Activated naive CD4-positive, alpha-beta T cell (primary cell): ENCODE results near the gene GLT1D1.

Experiments
- DNase-seq, 4 experiments: peaks; one replicate each; lab custom pipeline; 2025; lab: John Stamatoyannopoulos, UW

GLT1D1 gene

DNA sequence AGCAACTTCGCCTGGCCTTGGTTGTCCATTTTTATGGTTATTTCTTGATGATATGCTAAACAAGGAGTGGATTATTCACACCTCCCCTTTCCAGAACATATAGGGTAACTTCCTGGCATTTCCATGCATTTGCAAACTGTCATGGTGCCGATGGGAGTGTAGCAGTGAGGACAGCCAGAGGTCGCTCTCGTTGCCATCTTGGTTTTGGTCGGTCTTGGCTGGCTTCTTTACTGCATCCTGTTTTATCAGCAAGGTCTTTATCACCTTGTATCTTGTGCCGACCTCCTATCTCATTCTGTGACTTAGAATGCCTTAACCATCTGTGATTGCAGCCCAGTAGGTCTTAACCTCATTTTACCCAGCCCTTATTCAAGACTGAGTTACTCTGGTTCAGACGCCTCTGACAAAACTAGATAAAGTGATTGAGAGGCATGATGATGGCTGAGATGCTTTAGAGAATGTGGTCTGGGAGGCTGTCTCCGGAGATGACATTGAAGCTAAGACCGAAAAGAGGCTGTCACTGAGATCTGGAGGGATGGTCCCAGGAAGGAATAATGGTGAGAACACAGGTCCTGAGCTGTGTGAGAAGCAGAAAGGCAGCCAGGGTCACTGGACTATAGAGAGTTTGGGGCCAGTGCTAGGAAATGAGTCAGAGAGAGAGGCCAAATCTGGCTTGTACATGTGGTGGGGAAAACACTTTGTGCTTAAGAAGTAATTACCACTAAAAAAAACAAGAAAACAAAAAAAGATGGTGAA, 2.9 kb downstream of the GLT1D1 start:
- no peak for DNase-seq

DNA sequence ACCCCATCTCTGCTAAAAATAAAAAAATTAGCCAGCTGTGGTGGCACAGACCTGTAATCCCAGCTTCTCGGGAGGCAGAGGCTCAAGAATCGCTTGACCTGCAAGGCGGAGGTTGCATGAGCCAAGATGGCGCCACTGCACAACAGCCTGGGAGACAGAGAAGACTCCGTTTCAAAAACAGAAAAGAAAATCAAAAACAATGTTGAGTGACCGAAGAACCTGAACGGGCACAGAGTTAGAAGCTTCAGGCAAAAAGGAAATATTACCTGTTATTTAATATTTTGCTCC, 3.5 kb downstream of the GLT1D1 start:
- DNase-seq, result no peak

DNA sequence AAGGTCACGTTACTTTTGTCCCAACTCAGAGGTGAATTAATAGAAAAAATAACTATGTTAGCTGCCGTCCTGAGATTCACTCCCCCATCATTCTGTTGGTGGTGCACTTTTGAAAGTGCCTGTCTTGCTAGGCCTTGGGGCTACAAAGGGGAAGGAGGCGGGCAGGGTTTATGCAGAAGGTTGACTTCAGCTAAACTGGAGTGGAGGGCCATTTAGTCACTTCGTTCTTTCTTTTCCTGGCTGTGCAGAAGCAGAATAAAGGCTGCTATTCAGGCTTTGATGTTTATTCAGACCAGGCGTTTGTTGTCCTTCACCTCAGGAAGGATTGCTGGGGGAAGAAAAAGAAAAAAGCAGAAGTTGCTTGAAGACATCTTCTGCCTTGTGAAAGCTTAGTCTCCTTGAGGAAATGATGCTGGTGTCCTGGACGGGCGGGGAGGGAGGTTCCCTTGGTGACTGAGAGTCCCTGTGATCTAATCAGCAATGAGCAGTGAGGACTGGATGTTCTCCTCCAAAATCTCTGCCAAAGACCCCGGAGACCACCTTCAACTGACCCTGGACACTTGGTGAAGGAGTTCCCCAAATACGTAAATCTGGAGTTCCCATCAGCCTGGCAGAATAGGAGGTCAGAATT, 4.0 kb downstream of the GLT1D1 start:
- DNase-seq, result no peak

DNA sequence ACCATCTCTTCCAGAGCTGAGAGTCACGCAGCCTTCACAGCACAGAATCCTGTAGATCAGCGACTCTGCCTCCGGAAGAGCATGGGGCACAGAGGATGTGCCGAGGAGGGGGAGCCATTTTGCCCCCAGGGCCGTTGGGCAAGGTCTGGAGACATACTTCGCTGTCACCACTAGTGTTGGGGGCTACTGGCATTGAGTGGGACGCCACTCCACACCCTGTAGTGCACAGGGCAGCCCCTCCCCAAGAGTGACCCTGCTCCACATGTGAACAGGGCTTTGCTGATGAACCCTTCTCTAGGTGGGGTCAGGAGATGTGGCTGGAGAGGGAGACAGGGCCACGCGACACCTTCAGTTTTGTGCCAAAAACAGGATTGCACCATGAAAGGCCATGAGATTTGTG, 6.0 kb downstream of the GLT1D1 start:
- no peak for DNase-seq

DNA sequence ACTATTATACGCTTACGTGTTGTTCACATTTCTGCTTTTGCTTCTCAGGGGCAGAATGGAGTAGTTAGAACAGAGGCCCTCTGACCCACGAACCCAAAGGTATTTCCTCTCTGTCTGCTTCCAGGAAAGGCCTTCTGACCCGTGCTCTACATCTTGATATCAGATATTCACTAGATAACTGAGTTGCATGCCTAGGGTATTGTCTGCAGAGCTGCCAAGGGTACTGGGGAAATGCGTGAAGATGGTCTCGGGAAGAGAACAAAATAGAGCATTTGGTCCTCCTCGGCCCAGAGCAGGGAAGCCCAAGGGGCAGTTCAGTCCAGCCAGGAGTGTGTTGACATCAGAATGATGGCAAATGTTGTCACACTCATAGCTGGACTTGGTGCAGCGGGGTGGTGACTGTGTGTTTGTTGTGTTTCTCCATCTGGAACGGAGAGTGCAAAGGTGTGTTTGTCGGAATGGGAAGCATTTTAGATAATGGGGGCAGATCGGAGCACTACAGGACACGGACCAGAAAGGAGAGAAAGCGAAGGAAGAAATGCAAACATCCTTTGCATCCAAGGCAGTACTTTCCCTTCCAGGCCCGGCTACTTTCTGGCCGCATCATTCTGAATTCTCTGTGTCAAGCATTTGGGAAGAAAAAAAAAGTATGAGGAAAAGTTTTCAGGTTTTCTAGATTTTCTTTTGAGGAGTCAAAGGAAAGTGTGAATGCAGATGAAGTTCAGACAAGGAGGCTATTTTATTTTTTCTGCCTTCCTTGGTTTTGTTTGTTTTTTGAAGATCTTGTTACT, 8.1 kb downstream of the GLT1D1 start:
- DNase-seq, result no peak

DNA sequence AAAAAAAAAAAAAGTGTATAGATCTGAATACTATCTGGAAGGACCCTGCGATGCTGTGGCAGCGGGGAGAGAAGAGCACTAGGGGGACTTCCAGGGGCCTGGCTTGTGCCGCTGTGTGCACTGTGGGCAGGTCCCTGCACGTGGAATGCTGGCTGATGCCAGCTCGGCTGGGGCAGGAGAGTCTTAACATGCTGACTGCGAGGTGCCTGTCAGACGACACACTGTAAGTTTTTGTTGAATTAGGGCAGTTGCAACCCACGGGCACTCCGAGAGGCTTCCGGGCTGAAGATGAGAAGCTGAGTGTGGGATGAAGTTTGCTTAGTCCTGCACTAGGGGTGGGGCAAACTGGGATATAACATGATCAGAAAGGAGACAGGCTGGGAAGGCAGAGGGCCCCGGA, 10.7 kb downstream of the GLT1D1 start:
- no peak for DNase-seq

DNA sequence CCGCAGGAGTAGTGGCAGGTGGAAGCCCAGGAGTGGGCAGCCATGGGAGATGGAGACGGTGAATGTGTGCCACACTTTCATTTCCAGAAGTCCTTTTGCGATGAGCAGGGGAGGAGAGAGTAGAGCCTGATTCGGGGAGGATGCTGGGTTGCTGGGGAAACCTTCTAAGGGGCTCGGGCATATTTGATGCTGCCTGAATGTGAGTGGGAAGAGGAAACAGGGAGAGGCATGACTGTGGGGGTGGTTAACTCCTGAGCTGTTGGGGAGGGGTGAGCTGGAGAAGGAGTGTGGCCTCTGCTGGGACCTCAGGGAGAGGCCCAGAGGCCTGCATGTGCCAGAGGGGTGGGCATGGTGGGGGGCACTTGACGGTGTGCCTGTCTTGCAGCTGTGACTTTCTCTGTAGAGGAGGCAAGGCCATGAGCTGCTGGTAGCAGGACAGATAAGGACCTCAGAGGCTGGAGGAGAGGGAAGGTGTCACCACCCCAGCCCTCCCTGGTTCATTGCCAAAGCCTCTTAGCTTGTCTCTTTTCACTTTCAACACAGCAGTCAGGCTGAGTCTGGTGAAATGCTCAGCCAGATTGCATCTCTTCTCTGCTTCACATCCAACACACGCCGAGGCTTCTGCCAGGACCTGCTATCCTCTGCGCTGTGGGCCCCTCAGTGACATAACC, 11.4 kb downstream of the GLT1D1 start:
- DNase-seq, result no peak

DNA sequence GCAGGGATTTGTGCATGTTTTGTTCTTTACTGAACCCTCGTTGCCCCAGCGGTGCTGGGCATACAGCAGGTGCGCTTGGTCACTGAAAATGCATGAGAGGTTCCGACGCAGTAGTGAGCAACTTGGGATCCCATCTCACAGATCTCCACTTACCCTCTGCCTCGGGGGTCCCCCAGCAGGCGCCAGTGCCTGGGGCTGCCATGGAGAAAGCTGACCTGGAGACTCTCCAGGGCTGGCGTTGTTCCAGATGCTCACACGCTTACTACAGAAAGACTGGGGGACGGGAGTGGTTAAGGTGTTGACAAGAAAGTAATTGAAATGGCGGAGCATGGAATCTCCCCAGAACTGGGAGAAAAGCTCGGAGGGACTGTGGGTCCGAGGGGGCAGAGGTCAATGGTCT, 14.2 kb downstream of the GLT1D1 start:
- DNase-seq, result no peak

DNA sequence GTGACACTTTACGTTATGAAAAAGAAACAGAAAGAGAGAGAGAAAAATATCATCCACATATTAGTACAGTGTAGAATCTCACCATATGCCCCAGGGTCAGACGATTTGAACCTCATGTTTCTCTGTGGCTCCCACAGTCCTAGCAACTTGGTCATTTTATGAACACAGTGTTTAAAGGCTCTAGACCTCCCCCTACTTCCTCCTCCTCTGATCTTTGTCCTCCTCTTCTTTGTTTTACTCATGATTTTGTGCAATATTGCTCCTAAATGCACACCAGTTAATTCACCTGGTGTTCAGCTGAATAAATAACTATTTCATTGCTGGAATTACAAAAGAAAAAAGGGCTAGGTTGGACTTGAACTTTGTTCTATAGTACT, 18.2 kb downstream of the GLT1D1 start:
- DNase-seq, result no peak

DNA sequence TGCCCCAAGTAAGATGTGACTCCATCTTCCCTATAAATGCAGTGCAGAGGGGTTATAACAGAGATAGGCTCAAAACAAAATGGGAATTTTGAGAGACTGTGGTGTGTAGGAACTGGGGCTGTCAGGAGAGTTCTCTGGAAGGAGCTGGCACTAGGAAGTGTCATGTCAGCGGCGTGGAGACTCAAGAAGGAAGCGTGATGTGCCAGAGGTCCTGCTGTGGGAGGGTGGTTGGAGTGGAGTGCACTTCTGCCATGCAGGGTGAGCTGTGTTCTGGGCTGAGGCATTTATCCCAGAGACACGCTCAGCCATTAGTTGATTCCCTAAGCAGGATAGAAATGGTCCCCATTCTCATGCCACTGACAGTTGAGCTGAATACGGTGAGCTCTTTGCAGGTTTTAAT, 19.0 kb downstream of the GLT1D1 start:
- DNase-seq, result no peak

DNA sequence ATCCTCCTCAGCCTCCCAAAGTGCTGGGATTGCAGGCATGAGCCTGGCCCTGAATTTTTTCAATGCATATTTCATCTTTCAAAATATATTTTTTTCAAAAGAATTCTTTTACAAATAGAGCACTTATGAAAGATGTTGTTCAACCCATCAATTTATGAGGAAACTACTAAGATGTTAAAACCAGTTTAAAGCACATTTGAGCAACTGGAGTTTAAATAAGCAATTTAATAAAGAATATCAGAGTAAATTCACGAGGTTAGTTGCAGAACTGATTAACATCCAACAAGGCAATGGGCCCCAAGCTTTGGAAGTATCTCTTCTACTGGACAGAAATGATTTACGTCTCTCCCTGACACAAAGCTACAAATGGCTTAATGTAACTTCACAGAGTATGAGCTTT, 23.3 kb downstream of the GLT1D1 start:
- DNase-seq, result no peak

DNA sequence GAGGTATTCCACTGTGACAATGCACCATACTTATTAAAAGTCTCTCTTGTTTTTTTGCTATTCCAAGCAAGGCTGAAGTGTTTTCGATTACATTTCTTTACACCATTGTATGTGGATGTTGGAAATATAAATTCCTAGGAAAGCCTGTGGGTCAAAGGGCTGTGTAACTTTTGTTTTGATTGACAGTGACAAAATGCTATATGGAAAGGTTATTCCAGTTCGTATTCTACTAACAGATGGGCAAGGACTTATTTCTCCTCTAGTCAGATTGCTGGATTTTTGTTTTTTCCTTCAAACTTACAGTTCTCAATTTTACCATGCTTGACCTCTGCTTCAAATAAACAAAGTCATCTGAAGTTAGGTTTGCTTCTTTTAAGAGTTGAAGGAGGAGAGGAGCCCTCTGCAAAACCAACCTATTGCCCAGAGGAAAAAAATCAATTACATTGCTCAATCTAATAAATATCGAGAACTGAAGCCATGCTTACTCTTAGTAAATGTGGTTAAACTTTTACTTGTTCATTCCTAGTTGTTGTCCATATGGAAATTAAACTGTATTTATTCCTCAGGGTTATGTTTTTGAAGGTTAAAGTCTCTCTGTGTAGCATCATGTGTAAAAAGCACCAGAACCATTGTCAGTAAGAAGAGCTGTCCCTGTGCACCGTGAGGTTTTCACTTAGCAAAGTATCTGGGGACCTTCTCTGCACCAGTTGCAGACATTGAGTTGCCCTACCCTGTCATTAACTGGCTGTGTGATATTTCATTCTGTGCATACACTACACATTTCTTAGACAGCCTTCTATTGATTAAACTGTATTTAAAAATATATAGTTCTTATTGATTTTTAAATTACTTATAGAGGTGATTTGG, 26.9 kb downstream of the GLT1D1 start:
- DNase-seq, result no peak

DNA sequence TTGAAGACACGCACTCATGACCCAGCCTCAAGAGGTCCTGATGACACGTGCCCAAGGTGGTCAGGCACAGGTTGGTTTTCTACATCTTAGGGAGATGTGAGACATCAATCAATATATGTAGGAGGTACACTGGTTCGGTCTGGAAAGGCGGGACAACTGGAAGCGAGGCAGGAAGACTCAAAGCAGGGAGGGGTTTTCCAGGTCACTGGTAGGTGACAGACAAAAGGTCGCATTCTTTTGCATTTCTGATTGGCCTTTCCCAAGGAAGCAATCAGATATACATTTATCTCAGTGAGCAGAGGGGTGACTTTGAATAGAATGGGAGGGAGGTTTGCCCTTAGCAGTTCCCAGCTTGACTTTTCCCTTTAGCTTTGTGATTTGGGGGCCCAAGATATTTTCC, 38.6 kb downstream of the GLT1D1 start:
- DNase-seq, result no peak

DNA sequence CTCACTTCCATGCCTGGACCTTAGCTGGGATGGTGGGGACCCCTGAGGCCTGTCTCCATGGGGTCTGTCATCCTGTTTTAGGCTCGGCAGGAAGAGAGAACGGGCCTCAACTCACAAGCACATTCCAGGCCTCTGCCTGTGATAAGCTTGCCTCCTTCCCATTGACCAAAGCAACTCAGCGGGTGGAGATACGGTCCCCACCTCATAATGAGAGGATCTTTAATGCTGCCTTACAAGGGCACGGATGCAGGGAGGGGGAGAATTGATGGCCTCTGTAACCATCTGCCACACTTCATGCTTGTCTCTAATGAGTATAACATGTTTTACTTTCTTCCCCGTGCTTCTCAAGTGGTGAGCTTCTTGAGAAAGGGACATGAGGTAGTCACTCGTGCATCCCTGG, 50.0 kb downstream of the GLT1D1 start:
- DNase-seq, result no peak

DNA sequence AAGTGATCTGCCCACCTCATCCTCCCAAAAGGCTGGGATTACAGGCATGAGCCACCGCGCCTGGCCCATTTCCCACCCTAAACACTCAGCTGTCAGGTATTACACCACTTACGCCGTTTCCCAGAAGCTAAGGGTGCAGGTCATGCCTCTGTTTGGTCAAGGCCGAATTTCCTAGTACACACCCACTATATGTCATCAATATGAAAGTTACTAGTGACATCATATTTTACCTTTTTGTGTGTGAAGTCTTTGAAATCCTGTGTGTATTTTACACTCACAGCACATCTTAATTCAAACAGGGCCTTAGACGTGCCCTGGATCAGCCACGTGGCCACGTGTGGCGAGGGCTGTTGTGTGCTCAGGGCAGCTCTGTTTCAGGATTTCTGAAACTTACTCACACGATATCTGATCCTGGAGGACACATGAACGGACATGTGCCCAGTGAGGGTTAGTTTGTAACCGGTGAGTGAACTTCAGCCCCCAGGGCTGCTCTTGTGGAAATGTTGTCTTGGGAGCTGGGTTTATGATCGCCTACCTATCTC, 51.8 kb downstream of the GLT1D1 start:
- DNase-seq, result no peak

DNA sequence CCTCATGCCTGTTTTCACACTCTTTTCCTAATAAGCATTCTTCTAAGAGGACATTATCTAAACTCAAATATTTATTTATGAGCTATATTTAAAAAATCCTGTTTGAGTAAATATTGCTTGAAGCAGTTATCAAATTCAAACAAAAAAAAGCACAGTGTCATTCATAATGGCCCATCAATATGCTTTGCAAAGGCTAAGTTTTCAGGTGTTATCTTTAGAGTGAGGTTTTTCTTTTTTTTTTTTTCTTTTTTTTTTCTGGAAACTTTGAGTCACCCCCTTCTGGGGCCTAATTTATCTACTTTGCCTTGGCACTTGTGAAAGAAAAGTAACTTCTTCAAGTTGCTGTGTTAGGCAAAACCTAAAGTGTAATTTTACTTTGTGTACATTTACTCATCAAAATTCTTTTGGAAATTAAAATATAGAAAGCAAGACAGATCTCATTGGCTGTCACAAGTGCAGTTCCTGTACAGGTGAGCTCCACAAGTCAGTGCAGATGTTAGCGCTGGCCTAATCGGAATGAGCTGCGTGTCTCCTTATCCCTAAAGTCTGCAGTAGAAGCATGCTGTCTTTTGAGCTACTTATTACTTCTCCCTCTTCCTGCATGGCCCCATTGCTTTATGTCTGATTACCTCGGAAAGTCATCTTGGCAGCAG, 53.3 kb downstream of the GLT1D1 start:
- DNase-seq, result no peak

DNA sequence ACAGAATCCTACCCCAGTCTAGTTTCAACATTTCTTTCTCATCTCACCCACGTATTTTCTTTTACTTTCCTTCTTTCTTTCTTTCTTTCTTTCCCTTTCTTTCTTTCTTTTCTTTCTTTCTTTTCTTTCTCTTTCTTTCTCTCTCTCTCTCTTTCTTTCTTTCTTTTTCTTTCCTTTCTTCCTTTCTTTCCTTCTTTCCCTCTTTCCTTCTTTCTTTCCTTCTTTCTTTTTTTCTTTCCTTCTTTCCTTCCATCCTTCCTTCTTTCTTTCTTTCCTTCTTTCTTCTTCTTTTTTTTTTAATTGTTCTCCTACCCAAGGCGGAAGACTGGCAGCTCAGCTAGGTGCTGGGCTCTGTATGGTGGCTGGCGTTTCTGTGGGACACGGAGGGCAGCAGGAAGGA, 55.0 kb downstream of the GLT1D1 start:
- no peak for DNase-seq

DNA sequence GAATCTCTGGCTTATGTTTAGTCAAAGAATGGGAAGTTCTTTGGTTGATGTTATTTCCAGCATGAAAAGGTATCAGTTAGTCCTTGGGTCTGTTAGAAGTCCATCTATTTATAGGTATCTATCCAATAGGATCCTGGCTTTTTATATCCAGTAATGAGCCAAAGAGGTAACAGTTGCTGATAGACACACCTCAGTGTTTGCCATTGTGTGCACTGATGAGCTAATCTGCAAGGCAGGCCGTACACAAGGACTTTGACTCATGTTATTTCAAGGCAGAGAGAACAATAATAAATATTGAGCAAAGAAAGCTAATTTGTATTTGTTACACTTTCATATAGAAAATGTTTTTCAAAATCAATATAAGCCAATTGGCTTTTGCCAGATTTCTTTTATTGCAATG, 56.4 kb downstream of the GLT1D1 start:
- DNase-seq, result no peak

DNA sequence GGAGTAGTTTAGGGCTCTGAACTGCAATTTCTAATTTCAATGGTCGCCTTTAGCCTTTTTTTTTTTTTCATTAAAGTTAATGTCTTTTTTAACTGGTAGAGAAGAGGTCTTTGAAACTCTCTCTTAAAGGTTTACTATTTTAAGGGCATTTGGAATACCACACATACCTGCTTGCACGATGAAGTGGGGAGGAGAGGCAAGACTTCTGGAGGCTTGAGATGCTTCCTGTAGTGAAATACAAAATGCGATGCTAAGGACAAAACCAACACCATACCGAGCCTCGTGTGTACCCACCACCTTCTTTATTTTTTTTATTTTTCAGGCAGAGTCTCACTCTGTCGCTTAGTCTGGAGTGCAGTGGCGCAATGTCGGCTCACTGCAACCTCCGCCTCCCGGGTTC, 57.4 kb downstream of the GLT1D1 start:
- DNase-seq, result no peak

DNA sequence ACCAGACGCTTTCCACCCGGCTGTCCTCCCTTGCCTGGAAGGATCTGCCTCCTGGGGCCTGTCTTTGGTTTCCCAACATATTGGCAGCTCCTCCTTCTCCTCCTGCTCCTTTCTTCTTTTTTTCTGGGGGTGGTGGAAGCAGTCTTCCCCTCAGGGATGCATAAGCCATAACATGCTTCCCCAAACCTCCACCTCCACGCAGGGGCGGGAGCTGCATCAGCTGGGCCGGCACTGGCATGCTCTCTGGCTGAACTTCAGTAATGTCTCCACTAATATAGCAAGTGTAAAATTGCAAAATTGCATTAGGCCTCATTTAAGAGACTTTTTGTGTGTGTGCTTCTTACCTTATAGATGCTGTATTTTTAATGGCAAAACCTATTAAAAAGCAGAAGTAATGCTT, 58.6 kb downstream of the GLT1D1 start:
- no peak for DNase-seq

DNA sequence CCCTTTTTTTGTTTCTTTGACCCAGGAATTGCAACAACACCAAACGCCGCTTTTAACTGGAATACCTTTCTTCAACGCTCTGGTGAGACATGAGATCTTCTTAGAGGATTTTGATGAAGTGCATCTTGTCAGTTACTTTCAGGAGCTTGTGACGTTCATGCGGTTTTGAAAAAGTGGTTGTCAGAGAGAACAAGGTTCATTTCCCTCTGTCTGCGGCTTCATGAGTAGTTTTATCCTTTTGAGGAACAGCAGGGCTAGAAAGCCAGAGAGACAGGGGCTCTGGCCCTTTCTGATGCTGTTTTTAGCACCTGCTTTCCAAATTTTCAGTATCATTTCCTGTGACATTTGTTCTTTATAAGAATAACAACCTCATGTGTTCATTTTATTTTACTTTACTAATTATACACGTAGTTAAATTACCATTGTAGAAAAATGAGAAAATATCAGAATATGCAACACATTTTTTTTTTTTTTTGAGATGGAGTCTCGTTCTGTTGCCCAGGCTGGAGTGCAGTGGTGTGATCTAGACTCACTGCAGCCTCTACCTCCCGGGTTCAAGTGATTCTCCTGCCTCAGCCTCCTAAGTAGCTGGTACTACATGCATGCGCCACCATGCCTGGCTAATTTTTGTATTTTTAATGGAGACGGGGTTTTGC, 61.8 kb downstream of the GLT1D1 start:
- DNase-seq, result no peak
